GM19239 (cell line): ENCODE measurements around the gene GRAP2.
"Not testable (repeated sequence)": the region's sequence is repeated elsewhere in the genome, so short reads cannot be mapped to it uniquely, and the experiment has no call there.

Experiments
- DNase-seq: peaks from one replicate; pipeline ENCODE4 v3.0.0; 2011; ENCODE audit warnings: low spot score; ENCODE audit not compliant: insufficient read length
- FAIRE-seq: peaks from 2 replicates; lab custom pipeline; 2011; peaks lifted over from hg19 to GRCh38; lab: Jason Lieb, UNC

GRAP2 gene

DNA sequence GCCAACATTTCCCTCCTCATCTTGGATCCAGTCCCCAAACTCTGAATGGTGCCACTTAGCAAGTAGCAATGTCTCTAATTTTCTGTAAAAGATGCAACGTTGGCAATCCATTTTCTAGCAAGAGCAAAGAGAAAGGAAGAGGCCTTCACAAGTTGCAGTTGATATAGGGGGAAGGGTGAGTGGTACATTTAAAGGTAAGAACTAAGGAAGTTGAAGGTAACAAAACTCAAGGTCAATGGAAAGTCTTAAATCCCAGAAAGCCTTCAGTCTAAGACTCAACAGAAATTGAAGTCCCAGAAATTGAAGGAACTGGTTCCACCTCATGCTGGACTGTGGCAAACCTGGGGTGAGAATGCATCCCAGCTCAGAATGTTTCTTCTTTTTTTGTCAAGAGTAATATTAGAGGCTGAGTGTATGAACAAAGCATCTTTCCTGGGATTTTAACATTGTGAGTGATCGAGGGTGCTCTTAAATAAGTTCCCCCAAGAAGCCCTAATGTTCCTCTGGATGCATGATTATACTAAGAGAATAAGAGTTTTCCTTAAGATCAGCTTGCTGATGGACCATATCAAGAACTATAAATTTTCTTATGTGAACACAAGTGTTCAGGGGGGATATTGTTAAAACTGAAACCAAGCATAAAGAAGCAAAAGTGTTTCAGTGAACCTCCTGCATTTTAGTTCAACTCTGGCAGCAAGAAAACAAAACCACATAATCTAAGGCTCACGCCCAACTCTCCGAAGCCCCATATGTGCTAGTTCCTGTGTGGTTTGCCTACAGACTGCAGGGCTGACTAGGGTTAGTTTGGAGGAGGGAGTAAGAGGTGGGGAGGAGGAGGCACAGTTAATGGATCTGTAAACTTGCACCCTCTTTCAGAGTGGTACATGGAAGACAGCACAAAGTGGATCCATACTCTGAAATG lies at the start of gene GRAP2:
Gene GRAP2, plus strand, starts transcription at position 779 of the 922 bp plus-strand sequence. CDS start 46,023 bp downstream, outside the sequence.
- peak; percentile 38 for DNase-seq
- FAIRE-seq, result peak; percentile 98

DNA sequence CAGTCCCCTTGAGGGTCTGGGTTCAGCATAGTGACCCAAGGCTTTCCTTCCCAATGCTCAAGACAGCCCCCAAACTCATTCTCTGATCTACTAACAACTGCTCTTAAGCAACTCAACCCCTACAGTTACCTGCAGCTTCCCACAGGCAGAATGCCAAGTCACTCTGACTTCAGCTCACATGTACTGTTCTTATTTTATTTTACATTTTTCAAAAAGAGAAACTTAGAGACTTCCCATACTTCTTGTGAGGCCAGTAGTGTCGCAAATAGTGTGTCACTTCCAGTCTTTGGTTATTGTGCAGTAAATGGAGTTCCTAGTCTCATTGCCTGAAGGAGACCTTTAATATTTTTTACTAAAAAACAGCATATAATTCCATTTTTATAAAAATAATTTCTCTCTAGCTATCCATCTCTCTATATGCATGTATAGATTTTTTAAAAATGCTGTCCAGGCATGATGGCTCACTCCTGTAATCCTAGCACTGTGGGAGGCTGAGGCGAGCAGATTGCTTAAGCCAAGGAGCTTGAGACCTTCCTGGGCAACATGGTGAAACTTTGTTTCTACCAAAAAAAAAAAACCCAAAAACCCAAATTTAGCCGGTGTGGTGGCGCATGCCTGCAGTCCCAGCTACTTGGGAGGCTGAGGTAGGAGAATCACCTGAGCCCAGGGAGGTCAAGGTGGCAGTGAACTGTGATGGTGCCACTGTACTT lies 49.1 kb upstream of the GRAP2 start:
- no peak for FAIRE-seq

DNA sequence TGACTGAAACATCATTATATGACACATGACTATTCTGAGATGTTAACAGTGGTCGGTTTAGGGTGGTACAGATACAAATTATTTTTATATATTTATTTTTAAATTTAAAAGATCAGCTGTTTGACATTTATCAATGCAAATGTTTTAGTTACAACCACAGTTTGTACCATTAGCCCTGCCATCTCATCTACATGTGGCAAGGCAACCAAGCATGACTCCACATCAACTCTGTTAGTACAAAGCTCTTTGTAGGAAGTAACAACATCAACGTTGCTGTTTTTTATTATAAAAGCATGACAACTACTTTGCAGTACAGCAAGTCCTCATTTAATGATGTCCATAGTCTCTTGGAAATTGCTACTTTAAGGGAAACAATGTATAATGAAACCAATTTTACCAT lies 48.1 kb upstream of the GRAP2 start:
- FAIRE-seq, result no peak
- DNase-seq, result no peak

More for the DNA sequence above, 49.1 kb upstream of the GRAP2 start:
- no peak for DNase-seq

DNA sequence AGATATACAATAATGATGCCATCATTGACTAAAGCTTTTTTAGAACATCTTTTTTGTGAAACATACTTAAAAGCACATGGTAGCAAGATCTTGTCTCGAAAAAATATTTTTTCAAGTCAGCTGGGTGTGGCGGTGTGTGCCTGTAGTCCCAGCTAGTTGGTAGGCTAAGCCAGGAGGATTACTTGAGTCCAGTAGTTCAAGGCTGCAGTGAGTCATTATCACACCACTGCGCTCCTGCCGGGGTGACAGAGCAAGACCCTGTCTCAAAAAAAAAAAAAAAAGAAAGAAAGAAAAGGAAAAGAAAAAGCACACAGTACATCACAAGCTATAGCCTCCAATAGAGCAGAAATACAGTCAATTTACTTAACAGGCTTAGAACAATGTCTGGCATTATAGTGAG lies 44.3 kb upstream of the GRAP2 start:
- DNase-seq (no peak), FAIRE-seq (no peak)

DNA sequence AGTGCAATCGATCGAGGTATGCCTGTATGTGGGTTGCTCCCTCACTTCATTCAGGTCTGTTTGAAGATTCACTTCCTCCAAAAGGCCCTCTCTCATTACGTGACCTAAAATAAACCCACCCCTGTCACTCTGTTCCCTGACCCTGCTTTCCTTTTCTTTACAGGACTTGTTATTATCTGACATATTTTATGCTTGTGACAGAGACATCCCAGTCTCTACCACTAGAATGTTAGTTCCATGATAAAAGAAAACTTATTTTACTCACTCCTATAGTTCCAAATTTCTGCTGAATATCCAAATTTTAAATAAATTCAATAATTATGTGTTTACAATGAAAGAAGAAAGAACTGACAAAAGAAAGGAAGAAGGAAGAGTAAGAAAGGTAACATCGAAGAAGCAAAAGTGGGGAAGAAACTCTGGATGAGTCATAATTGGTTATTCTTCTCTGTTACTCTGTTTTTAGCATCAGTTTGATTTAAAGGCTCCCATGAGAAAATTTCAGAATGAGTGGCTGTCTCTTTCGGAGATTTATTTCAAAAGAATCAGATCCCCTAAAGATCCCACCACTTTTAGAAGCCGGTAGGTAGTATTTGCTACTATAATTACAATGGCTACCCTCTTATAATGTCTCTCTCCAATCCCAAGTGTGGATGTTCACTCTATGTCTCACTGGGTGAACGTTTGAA lies 40.8 kb upstream of the GRAP2 start:
- DNase-seq (no peak), FAIRE-seq (peak; percentile 87)

DNA sequence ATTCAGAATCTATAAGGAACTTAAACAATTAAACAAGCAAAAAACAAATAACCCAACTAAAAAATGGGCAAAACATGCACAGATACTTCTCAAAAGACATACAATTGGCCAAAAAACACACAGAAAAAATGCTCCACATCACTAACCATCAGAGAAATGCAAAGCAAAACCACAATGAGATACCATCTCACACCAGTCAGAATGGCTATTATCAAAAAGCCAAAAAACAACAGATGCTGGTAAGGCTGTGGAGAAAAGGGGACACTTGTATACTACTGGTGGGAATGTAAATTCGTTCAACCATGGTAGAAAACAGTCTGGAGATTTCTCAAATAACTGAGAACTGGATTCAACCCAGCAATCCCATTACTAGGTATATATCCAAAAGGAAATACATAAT lies 32.1 kb upstream of the GRAP2 start:
- no peak for FAIRE-seq

DNA sequence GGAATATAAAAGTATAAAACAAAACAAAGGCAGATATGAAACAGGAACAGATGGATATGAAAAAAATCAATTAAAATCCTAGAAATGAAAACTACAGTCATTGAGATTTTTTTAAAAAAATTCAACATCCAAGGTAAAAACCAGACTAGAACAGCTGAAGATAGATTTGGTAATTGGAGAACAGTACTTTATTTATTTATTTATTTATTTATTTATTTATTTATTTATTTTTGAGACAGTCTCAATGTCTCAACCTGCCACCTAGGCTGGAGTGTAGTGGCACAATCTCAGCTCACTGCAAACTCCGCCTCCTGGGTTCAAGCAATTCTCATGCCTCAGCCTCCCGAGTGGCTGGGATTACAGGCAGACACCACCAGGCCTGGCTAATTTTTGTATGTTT lies 31.1 kb upstream of the GRAP2 start:
- not testable (repeated sequence) for FAIRE-seq, DNase-seq

More for the DNA sequence above, 32.1 kb upstream of the GRAP2 start:
- DNase-seq, result no peak

DNA sequence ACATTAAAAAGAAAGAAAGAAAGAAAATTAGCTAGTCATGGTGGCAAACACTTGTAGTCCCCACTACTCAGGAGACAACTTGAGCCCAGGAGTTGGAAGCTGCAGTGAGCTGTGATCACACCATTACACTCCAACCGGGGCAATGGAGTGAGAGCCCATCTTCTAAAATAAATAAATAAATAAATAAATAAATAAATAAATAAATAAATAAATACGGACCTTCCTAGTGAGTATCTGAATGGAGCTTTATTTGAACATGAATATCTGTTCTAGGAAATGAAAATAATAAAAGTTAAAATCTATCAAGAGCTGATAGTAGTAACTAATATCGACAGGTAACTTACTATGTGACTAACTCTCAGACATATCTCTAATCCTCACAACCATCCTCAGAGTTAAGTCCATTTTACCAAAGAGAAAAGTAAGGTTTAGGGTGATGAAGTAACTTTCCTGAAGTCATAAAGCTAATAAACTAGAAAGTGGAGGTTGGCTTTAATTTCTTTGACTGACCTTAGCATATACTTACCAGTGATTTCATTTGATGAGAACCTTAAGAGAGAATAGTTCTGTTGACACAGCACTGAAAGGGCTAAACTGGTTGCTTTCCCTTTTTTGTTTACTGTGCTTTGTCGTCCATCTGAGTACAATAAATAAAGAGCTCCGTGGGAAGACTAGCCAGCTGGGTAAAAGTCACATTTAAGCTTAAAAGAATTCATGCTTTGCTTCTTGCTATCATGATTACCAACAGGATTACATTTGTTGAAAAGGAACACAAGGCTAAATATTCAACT lies 29.7 kb upstream of the GRAP2 start:
- no peak for FAIRE-seq

DNA sequence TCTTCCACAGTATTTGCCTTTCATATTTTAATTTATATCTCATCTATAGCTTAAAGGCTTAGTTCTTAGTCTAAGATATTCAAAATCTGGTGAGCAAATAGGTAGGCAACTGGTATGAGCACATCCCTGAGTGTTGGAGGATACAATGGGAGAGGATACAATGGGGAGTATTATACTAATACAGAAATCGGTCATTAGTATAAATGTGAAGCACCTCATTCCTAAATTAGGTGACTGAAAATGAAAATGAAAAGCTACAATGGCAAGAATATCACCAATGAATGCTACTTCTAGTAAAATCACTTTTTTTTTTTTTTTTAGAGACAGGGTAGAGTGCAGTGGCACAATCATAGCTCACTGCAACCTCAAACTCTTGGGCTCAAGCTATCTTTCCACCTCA lies 28.3 kb upstream of the GRAP2 start:
- DNase-seq (no peak), FAIRE-seq (no peak)

More for the DNA sequence above, 29.7 kb upstream of the GRAP2 start:
- no peak for DNase-seq

DNA sequence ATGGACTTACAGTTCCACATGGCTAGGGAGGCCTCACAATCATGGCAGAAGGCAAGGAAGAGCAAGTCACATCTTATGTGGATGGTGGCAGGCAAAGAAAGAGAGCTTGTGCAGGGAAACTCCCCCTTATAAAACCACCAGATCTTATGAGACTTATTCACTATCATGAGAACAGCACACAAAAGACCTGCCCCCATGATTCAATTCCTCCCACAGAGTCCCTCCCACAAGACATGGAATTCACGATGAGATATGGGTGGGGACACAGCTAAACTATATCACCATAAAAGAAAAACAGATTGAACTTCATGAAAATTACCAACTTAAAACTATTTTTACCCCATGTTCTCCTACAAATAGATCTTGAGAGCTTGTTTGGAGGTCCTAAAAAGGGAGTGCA lies 26.9 kb upstream of the GRAP2 start:
- DNase-seq (no peak), FAIRE-seq (no peak)

DNA sequence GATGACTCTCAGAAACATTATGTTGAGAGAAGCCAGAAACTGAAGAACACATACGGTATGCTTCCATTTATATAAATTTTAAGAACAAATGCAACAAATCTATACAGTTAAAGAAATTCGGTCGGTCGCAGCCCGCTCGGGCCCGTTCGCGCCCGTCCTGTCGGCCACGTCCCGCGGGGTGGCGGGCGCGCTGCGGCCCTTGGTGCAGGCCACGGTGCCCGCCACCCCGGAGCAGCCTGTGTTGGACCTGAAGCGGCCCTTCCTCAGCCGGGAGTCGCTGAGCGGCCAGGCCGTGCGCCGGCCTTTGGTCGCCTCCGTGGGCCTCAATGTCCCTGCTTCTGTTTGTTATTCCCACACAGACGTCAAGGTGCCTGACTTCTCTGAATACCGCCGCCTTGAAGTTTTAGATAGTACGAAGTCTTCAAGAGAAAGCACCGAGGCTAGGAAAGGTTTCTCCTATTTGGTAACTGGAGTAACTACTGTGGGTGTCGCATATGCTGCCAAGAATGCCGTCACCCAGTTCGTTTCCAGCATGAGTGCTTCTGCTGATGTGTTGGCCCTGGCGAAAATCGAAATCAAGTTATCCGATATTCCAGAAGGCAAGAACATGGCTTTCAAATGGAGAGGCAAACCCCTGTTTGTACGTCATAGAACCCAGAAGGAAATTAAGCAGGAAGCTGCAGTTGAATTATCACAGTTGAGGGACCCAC lies 25.6 kb upstream of the GRAP2 start:
- not testable (repeated sequence) for FAIRE-seq, DNase-seq

DNA sequence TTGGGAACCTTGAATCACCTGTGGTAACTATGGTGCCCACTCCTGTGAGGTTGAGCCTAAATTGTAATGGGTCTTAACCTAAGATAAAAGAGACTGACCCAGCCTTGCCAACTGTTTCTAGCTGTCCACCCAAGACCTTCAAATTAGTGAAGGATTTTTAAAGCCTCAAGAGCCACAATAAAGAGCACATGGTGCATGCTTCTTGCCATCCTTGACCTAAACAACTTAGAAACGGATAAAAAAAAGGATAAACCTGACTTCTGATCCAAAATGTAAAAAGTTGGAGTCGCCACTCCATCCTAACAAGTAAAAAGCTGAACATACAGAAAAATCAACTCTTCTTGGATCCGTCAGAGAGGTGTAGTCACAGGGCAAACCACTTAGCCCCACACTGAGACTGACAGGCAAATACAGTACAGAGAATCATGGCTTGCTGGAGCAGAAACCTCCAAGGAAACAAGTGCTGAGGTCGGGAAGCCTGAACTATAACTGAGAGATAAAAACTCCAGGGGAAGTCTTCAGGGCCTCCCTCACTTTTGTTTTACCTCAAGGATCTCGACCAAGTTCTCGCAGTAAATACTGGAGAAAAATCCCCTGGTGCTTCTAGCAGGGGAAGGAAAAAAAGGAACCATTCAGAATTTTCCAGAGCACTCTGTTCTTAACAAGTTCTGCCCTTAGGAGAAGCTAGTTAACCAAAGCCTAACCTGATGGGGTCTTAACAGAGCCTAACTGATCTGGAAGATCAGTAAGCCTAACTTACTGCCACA lies 23.6 kb upstream of the GRAP2 start:
- DNase-seq (no peak), FAIRE-seq (no peak)

DNA sequence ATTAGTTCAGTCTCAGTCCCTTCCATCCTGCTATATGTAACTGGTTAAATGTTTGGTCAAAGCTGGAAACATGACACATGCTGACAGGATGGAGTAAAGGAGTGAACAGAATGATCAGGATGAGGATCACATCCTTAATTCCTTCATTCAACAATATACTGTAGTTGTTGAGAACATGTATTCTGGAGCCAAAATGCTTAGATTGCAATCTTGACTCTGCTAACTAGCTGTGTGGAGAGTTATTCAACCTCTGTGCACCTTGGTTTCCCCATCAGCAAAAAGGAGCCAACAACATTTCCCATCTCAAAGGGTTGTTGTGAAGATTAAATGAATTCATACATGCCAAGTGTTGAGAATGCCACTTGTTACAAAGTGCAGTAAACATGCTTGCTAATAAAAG lies 20.2 kb upstream of the GRAP2 start:
- FAIRE-seq (no peak), DNase-seq (no peak)

DNA sequence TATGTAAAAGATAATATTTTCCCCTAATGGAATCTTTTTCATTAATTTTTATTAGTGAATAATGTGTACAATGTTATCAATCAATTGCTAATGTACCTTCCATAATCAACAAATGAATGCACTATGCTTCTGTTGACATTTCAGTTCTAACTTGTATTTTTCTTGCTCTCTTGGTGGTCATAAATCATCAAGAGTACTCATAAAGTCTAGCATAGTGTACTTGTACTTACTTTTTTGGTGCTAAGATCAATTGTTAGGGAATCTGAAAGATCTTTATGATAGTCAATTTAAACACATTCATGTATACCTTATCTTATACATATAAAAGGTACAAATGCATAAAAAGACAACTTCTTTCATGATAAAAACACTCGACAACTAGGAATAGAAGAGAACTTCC lies 17.8 kb upstream of the GRAP2 start:
- FAIRE-seq (no peak), DNase-seq (no peak)

DNA sequence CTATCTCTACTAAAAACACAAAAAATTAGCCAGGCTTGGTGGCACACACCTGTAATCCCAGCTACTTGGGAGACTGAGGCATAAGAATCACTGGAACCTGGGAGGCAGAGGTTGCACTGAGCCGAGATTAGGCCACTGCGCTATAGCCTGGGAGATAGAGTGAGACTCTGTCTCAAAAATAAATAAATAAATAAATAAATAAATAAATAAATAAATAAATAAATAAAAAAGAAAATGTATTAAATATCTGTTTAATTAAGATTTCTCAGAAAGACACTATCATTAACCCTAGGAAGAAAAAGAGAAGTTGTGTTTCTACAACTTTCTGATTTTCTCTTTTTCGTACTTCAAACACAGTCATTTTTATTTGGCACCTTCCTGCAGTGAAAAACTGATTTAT lies 11.0 kb upstream of the GRAP2 start:
- FAIRE-seq, DNase-seq: not testable (repeated sequence)

DNA sequence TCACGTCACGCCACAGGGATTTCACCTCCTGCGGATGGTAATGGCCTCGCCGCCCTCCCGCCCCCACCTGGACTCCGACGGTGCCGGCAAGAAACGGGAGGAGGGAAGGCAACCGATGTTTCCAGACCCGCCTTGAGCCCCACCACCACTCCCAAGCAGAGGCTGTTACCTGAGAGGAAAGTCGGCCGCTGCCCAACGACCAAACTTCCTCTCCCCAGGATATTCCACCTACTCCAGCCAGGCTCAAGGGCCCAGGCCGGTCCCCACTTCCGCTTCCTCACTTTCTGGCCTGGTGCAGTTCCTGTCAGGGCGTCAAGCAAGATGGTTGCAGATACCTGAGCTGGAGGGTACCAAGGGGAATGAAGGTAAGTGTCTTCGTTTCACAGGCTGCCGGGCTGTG lies 7.4 kb upstream of the GRAP2 start, which contains the start of gene ENTHD1:
Gene ENTHD1, minus strand, starts transcription at position 235 of the 400 bp plus-strand sequence. CDS start 6,012 bp downstream, outside the sequence.
- FAIRE-seq (no peak), DNase-seq (no peak)

DNA sequence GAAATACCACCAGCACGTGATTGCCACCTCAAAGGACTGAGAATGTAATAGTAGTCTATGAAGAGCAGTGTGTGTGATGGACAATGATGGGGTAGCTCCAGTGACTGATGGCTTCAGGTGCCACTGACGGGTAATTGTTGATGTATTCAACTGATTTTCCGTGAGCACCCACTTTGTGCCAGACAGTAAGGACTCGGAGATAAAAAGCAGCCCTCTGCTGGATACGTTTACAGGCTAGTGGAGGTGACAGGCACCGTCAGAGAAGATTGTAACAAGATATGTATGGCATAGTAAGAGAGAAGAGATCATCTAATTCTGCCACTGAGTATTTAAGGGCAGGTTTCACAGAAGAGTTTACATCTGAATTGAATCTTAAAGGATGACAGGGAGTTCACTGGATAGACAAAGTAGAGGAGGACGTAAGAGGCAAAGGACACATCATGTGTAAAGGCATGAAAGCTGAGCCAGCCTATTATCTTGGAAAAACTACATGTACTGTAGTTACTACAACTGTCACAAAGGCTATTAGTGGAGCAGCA lies 6.3 kb upstream of the GRAP2 start:
- FAIRE-seq (no peak), DNase-seq (no peak)

DNA sequence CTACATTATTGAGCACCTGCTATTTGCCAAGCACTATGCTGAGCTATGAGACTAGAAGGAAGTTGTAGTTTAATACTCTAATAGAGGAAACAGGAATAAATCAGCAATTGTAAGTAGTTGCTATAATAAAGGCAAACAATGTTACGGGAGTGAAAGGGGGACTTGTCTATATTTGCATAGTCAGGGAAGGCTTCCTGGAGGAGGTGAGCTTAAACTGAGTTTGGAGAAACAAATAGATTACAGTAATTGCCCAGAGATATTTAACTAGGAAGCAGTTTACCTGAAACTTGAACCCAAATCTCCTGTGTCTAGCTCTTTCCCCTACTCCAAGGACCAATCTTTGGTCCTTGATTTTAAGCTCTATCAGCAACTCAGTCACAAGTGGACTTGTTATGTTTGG lies 5.2 kb upstream of the GRAP2 start:
- FAIRE-seq (no peak), DNase-seq (no peak)
